Stomach smooth muscle (tissue), 2 donors: ENCODE data around the gene FXYD6.
"Not testable (repeated sequence)": the region's sequence is repeated elsewhere in the genome, so short reads cannot be mapped to it uniquely, and the experiment has no call there.

Experiments used
- H3K27ac ChIP-seq: one replicate; pipeline ENCODE4 v1.7.0; 2013; ENCODE audit warnings: mild to moderate bottlenecking, low read length, inconsistent platforms
- H3K27me3 ChIP-seq, 2 donors: one replicate each; pipeline ENCODE4 v1.7.0; 2013; ENCODE audit warnings: low read length in 2 of 2; ENCODE audit not compliant: insufficient read depth in 2 of 2, control insufficient read depth in 1 of 2
- H3K36me3 ChIP-seq, 2 donors: one replicate each; pipeline ENCODE4 v1.7.0; 2013; ENCODE audit warnings: low read length in 2 of 2; ENCODE audit not compliant: control insufficient read depth in 2 of 2, insufficient read depth in 2 of 2
- H3K4me1 ChIP-seq: one replicate; pipeline ENCODE4 v1.7.0; 2013; ENCODE audit warnings: low read length; ENCODE audit not compliant: control insufficient read depth, insufficient read depth
- H3K4me3 ChIP-seq, 2 donors: one replicate each; pipeline ENCODE4 v1.7.0; 2013; ENCODE audit warnings: low read length in 2 of 2
- H3K9ac ChIP-seq, 2 donors: one replicate each; pipeline ENCODE4 v1.7.0; 2013; ENCODE audit warnings: low read length in 2 of 2, mild to moderate bottlenecking in 1 of 2
- H3K9me3 ChIP-seq, 2 donors: one replicate each; pipeline ENCODE4 v1.7.0; 2013; ENCODE audit warnings: low read length in 2 of 2; ENCODE audit not compliant: control insufficient read depth in 2 of 2
- donor health status: healthy.
- donor health status: Pancreatic carcinoma.

The FXYD6 gene, protein sequence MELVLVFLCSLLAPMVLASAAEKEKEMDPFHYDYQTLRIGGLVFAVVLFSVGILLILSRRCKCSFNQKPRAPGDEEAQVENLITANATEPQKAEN

DNA sequence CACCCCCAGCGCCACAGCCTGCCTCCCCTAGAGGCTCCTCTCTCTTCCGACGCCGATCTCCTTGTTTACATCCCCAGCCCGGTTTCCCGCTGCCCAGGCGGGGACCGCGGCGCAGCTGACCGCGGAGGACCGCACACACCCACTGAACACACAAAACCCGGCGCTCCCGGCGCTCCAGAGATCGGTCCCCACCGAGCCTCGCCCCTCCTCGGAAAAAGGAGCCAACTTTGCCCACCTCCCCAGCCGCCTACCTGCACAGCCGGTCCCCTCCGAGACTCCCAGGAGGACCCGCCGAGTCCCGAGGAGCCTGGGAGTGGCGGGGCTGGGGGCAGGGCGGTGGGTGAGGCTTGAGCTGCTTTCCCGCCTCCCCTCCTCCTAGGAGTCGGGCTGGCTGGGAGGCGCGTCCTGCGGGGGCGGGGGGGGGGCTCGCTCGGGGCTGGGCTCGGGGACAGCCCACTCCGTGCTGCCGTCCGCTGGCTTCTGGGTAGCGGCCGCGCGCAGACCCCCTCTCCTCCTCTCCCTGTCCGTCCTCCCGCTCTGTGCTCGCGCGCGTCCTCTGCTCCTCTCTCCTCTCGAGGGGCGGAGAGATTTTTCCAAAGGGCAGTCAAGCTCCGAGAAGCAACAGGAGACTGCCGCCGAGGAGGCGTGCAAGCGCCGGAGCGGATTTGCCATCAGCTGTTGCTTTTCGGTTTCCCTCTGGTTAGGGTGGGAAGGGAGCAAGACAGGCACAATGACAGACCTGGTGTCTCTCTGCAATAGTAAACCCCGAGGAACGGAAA lies at the start of gene FXYD6:
TSS of gene FXYD6 (minus strand) at position 318 of the 779 bp plus-strand sequence. CDS start 33,882 bp downstream, outside the sequence.
- Histone ChIP-seq H3K9ac (peak within 1 kb of the TSS; percentile 67 to 87), H3K27me3 (no peaks in the 10 kb centered on the region), H3K4me1 (peaks cover 68% of the 10 kb centered on the region), H3K36me3 (no peaks in the 10 kb centered on the region), H3K9me3 (no peaks in the 10 kb centered on the region), H3K27ac (peak within 1 kb of the TSS; percentile 95), H3K4me3 (peak within 1 kb of the TSS; percentile 80 to 92)

GRCh38 chr11:117926166-117926565 lies 49.7 kb upstream of the FXYD6 start:
- H3K4me3 ChIP-seq, H3K27ac ChIP-seq, H3K4me1 ChIP-seq, H3K9ac ChIP-seq, H3K27me3 ChIP-seq, H3K36me3 ChIP-seq, H3K9me3 ChIP-seq: not testable (repeated sequence)

- no peaks in the 10 kb centered on the region for H3K9me3 ChIP-seq
- H3K4me3 ChIP-seq: no peak overlapping the region
- no peak overlapping the region for H3K9ac ChIP-seq
- no peaks in the 10 kb centered on the region for H3K27me3 ChIP-seq
- H3K27ac ChIP-seq: no peak overlapping the region
- H3K36me3 ChIP-seq: no peaks in the 10 kb centered on the region
- no peaks in the 10 kb centered on the region for H3K4me1 ChIP-seq
Observed at GRCh38 chr11:117925198-117925925, 48.9 kb upstream of the FXYD6 start.

DNA sequence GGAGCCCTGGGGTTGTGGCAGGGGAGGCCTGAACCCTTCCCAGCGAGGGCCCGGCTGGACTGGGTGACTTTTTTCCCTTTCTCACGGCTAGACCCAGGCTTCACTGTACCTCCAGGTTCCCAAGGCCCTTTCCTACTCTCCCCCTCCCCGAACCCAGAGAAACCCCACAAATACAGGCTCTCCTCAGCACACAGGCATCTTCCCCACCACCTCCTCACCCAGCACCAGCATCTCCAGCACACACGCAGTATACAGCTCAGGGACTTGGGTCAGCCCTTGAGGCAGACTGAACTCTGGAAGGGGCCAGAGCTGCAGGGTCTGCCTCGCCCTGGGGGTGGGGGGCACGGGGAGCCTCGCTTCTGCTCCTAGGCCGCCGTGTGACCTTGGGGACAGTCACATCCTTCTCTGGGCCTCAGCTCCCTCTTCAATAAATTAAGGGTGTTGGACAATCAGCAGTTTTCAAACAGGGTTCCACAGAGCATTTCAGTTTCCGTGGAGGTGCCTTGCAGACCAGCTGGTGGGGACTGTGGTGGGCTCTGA lies 48.2 kb upstream of the FXYD6 start:
- no peaks in the 10 kb centered on the region for H3K27me3 ChIP-seq
- H3K9me3 ChIP-seq: no peaks in the 10 kb centered on the region
- H3K4me1 ChIP-seq: no peaks in the 10 kb centered on the region
- no peaks in the 10 kb centered on the region for H3K36me3 ChIP-seq
- no peak overlapping the region for H3K4me3 ChIP-seq
- no peak overlapping the region for H3K9ac ChIP-seq
- no peak overlapping the region for H3K27ac ChIP-seq

GRCh38 chr11:117923773-117924172 lies 47.3 kb upstream of the FXYD6 start:
- H3K4me3 ChIP-seq: no peak overlapping the region

DNA sequence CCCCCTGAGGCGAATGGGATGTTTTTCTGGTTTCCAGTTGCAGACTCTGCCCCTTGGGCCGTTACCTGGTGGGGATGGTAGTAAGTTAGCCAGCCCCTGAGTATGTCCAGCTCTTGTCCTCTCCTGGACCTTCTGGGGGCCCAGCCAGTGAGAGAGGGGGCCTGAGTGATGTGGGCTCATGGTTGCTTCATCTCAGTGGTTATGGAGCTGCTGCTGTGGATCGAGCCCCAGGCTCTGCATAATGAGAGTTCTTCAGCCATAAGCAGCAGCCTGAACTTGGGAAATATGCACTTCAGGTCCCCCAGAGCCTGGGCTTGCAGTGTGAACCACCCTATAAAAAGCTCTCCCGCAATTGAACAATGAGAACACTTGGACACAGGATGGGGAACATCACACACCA lies 46.8 kb upstream of the FXYD6 start:
- Histone ChIP-seq H3K27ac (no peak overlapping the region), H3K9ac (no peak overlapping the region), H3K4me3 (no peak overlapping the region), H3K9me3 (no peaks in the 10 kb centered on the region), H3K4me1 (no peaks in the 10 kb centered on the region), H3K27me3 (no peaks in the 10 kb centered on the region), H3K36me3 (no peaks in the 10 kb centered on the region)

More at GRCh38 chr11:117923773-117924172, 47.3 kb upstream of the FXYD6 start:
- Histone ChIP-seq H3K9me3 (no peaks in the 10 kb centered on the region), H3K9ac (no peak overlapping the region), H3K27ac (no peak overlapping the region), H3K36me3 (no peaks in the 10 kb centered on the region), H3K27me3 (no peaks in the 10 kb centered on the region), H3K4me1 (no peaks in the 10 kb centered on the region)

DNA sequence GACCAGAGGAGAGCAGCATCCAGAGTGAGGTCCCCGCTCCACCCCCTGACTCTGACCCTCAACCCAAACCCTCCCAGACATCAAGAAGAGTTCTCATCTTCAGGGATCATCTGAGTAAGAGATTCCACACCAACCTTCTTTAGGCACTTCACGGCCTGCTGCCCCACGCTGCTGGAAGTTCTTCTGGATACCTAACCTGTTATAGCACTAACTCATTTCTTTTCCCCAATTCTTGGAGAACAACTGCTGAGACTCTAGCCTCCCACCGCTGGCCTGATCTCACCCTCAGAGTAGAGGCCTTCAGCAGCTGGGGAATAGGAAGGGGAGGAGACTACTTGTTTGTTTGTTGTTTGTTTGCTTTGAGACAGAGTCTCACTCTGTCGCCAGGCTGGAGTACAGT lies 45.4 kb upstream of the FXYD6 start:
- Histone ChIP-seq H3K9me3 (no peaks in the 10 kb centered on the region), H3K9ac (no peak overlapping the region), H3K4me1 (no peaks in the 10 kb centered on the region), H3K4me3 (no peak overlapping the region), H3K27ac (no peak overlapping the region), H3K27me3 (no peaks in the 10 kb centered on the region), H3K36me3 (no peaks in the 10 kb centered on the region)

DNA sequence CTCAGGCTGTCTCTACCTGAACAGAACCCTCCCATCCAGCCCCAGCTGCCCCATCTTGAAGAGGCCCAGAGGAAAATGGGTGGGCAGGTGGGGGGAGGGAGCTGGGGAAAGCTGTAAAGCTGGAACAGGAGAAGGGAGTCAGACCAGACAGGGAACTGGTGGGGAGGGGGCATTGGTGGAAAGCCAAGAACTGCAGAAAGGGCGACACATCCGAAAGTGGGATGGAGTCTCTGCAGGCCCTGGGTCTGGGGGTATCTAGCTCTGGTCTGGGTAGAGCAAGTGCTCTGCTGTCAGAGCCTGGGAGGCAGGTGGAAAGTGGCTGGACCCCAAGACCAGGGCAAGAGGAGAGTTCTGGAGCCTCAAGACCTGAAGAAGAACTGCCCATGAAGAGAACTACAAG lies 45.0 kb upstream of the FXYD6 start:
- Histone ChIP-seq H3K27ac (no peak overlapping the region), H3K9me3 (no peaks in the 10 kb centered on the region), H3K4me1 (no peaks in the 10 kb centered on the region), H3K36me3 (no peaks in the 10 kb centered on the region), H3K27me3 (no peaks in the 10 kb centered on the region), H3K4me3 (no peak overlapping the region), H3K9ac (no peak overlapping the region)

DNA sequence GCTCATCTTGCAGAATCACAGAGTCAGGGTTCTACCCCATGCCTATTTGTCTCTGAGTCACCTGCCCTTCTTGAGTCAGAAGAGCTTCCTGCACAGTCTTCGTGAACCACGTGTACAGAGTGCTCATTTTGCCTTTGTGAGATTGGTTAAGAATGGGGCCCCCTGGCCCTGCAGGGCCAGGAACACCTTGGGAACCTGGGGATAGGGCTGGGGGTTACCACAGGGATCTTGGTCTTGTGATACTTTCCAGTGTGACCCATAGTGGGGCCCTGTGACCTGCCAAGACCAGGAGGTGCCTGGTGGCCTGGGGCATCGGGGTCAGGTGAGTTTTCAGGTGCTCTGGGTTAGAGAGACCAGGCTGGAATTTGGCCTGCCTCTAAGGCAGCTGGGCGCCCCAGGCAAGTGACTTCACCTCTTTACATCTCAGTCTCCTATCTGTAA lies 43.3 kb upstream of the FXYD6 start:
- no peaks in the 10 kb centered on the region for H3K27me3 ChIP-seq
- H3K9me3 ChIP-seq: no peaks in the 10 kb centered on the region
- no peaks in the 10 kb centered on the region for H3K4me1 ChIP-seq
- H3K4me3 ChIP-seq: no peak overlapping the region
- H3K27ac ChIP-seq: no peak overlapping the region
- no peaks in the 10 kb centered on the region for H3K36me3 ChIP-seq
- no peak overlapping the region for H3K9ac ChIP-seq

- H3K4me1 ChIP-seq: no peaks in the 10 kb centered on the region
- H3K36me3 ChIP-seq: no peaks in the 10 kb centered on the region
- no peak overlapping the region for H3K27ac ChIP-seq
- H3K4me3 ChIP-seq: no peak overlapping the region
- no peaks in the 10 kb centered on the region for H3K27me3 ChIP-seq
- H3K9ac ChIP-seq: no peak overlapping the region
- H3K9me3 ChIP-seq: no peaks in the 10 kb centered on the region
Observed at GRCh38 chr11:117919341-117919740, 42.9 kb upstream of the FXYD6 start.
